Neural progenitor cell (in vitro differentiated cells): Measurements from ENCODE around the gene PPP1R9B.

Experiments
- EZH2 ChIP-seq: fragments of 200-600 bp; sonication (generic); IDR thresholded peaks from 2 replicates; pipeline ENCODE4 v1.6.1; 2017; ENCODE audit warnings: antibody characterized with exemption, mild to moderate bottlenecking, moderate library complexity
- EZH2phosphoT487 ChIP-seq: fragments of 200-600 bp; sonication (generic); IDR thresholded peaks from 2 replicates; pipeline ENCODE4 v1.6.1; 2017; ENCODE audit warnings: antibody characterized with exemption

DNA sequence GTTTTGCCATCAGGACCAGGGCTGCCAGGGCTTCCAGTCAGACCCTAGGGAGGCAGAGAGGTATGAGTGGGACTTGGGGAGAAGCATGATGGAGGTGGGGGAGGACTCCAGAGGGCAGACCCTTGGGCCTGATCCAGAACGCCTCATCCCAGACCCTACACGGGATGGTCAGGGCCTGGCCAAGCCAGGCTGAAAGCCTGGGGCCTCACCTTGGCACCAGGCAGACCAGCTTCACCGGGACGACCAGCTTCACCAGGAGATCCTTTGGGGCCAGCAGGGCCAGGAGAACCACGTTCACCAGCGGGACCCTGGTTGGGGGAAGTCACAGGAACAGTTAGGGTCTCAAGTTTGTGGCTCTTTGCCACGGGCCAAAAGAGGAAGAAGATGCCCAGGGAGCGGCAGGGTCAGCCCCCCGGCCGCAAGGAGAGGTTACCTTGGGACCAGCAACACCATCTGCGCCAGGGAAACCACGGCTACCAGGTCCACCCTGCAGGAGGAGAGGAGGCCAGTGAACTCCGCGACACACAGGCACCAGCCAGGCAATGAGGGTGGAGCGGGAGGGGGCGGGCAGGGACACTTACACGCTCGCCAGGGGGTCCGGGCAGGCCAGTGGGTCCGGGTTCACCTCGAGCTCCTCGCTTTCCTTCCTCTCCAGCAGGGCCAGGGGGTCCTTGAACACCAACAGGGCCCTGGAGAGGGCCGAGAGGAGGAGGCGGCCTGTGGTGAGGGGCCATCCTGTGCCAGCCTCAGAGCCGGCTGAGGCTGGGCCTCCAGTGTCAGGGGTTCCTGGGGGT, 43.9 kb upstream of the PPP1R9B start:
- TF ChIP-seq EZH2 (no peak), EZH2phosphoT487 (no peak)
